HEK293T (cell line): ENCODE data around the gene ATG4A.

Experiments used
- BHLHE40 ChIP-seq: fragments of 450-650 bp; IDR thresholded peaks from 2 replicates; pipeline ENCODE4 v1.6.1; 2016; ENCODE audit warnings: mild to moderate bottlenecking, moderate library complexity, borderline replicate concordance
- ELF4 ChIP-seq: fragments of 450-650 bp; IDR thresholded peaks from 2 replicates; pipeline ENCODE4 v1.6.1; 2017; ENCODE audit warnings: antibody characterized with exemption
- FOXK2 ChIP-seq: fragments of 450-650 bp; IDR thresholded peaks from 2 replicates; pipeline ENCODE4 v1.6.1; 2016; ENCODE audit warnings: mild to moderate bottlenecking
- HDGF ChIP-seq: fragments of 450-650 bp; IDR thresholded peaks from 2 replicates; pipeline ENCODE4 v1.6.1; 2017; ENCODE audit warnings: antibody characterized with exemption, borderline replicate concordance
- SP1 ChIP-seq: fragments of 450-650 bp; IDR thresholded peaks from 2 replicates; pipeline ENCODE4 v1.6.1; 2017

GRCh38 chrX:108199041-108199440 lies 107.5 kb downstream of the ATG4A start:
- no peak for TF ChIP-seq FOXK2
- TF ChIP-seq HDGF: no peak
- TF ChIP-seq BHLHE40: no peak
- no peak for TF ChIP-seq SP1
- no peak for TF ChIP-seq ELF4
